ENCODE results near the gene SLC4A3. TPM values are rescaled to one million over a fixed set of nuclear protein-coding genes. Genes with fewer than 3 reads are reported as not detected.
"Not testable (repeated sequence)": the region's sequence is repeated elsewhere in the genome, so short reads cannot be mapped to it uniquely, and the experiment has no call there.

SLC4A3 gene
- total RNA-seq, 1 experiment from 2014 or later, result 11.4 TPM

- DNase-seq (ENCODE audit: low spot score), result no peak
These were observed 53.7 kb downstream of the SLC4A3 start for GRCh38 chr2:219680958-219681693.

- peak; percentile 62 for DNase-seq (ENCODE audit: low spot score)
These were observed 54.4 kb downstream of the SLC4A3 start for GRCh38 chr2:219681694-219682300.

- DNase-seq (ENCODE audit: low spot score), result not testable (repeated sequence)
These were observed 56.0 kb downstream of the SLC4A3 start for GRCh38 chr2:219683474-219683873.

GRCh38 chr2:219684721-219685689 lies 57.6 kb downstream of the SLC4A3 start:
- DNase-seq (ENCODE audit: low spot score), result peak; percentile 89

GRCh38 chr2:219687272-219687671 lies 59.8 kb downstream of the SLC4A3 start:
- peak; percentile 60 for DNase-seq (ENCODE audit: low spot score)

GRCh38 chr2:219687882-219688559 lies 60.6 kb downstream of the SLC4A3 start:
- peak; percentile 32 for DNase-seq (ENCODE audit: low spot score)

- peak; percentile 96 for DNase-seq (ENCODE audit: low spot score)
These were observed 61.4 kb downstream of the SLC4A3 start for GRCh38 chr2:219688560-219689445.

- DNase-seq (ENCODE audit: low spot score), result peak; percentile 67
These were observed 62.5 kb downstream of the SLC4A3 start for GRCh38 chr2:219689676-219690628.

- DNase-seq (ENCODE audit: low spot score), result no peak
These were observed 64.1 kb downstream of the SLC4A3 start for GRCh38 chr2:219691571-219691970.

Other genes starting within 250 kb of the SLC4A3 start
- 81.7 and 91.5 TPM in 2 replicates for gene DNPEP, start 239.7 kb upstream of the SLC4A3 start, total RNA-seq (2014; rRNA removed; shearing (Covaris generic))
- gene DES, start 209.3 kb upstream of the SLC4A3 start, total RNA-seq (2014; rRNA removed; shearing (Covaris generic)), result 30.0 and 34.5 TPM in 2 replicates
- gene SPEG, start 192.8 kb upstream of the SLC4A3 start, total RNA-seq (2014; rRNA removed; shearing (Covaris generic)), result 30.0 and 32.9 TPM in 2 replicates
- gene GMPPA, start 128.7 kb upstream of the SLC4A3 start, total RNA-seq (2014; rRNA removed; shearing (Covaris generic)), result 52.5 and 54.7 TPM in 2 replicates
- gene ASIC4, start 113.1 kb upstream of the SLC4A3 start, total RNA-seq (2014; rRNA removed; shearing (Covaris generic)), result 0.12 and 0.43 TPM in 2 replicates
- gene CHPF, start 83.8 kb upstream of the SLC4A3 start, total RNA-seq (2014; rRNA removed; shearing (Covaris generic)), result 139 and 161 TPM in 2 replicates
- 1.4 and 2.2 TPM in 2 replicates for gene TMEM198, start 83.6 kb upstream of the SLC4A3 start, total RNA-seq (2014; rRNA removed; shearing (Covaris generic))
- gene OBSL1, start 56.1 kb upstream of the SLC4A3 start, total RNA-seq (2014; rRNA removed; shearing (Covaris generic)), result 119 and 130 TPM in 2 replicates
- 0.86 TPM in 1 of 2 replicates, not detected in the other for gene INHA, start 55.3 kb upstream of the SLC4A3 start, total RNA-seq (2014; rRNA removed; shearing (Covaris generic))
- gene STK11IP, start 29.8 kb upstream of the SLC4A3 start, total RNA-seq (2014; rRNA removed; shearing (Covaris generic)), result 15.3 and 15.4 TPM in 2 replicates

All from A172 (cell line).